NCI-H226 (cell line): Measurements from ENCODE around the gene MYLK3.
A peak's percentile ranks its signal among the peaks of the same experiment; 100 is the strongest.

Source experiments
- DNase-seq: peaks from one replicate; pipeline ENCODE4 v3.0.0-alpha.2; 2015

MYLK3 gene

DNA sequence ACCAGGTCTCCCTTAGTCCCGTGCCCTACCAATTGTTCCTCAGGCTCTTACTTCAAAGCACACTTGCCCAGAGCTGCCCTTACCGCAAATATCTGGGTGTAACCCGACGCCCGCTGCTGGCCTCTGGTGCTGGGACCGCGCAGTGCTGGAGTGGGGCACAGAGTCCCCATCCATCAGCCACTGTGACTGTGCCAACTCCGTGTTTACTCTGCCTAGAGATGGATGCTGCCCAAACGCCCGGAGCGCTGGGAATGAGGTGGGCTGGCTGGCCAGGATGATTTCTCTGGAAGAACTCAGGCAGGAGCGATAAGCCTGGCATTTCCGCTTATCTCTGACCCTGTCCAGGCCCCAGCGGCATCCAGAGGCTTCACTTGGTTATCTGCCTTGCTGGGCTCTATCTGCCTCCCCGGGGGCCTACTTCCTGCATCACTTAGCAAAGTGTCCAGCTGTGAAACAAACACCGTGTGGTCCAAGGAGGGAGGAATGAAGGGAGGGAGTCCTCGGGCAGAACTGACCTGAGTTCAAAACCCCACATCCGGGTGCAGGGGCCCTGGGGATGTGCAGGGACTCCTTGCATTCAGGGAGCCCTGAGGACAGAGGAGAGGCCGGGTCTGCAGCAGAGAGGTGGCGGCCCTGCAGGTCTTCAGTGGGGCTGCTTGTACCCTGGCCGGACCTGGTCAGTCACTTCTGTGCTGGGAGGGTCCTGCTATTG lies 9.4 kb upstream of the MYLK3 start:
- DNase-seq: peak; percentile 97

DNA sequence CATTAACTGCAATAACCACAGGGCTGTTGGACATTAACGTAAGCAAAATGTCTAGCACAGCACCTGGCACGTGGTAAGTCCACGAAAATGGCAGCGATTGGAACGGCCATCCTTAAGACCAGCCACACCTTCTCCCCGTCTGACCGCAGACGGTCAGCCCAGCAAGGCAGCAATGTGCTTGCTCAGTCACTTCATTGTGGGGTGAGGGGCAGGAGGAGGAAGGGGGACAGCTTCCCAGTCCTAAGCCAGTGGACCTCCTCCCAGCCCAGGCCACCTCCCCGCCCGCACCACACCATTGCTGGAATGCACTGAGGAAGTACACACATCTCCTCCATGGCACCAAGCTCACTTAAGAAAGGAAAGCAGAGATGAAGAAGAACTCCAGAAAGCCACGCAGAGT lies 8.6 kb upstream of the MYLK3 start:
- no peak for DNase-seq

DNA sequence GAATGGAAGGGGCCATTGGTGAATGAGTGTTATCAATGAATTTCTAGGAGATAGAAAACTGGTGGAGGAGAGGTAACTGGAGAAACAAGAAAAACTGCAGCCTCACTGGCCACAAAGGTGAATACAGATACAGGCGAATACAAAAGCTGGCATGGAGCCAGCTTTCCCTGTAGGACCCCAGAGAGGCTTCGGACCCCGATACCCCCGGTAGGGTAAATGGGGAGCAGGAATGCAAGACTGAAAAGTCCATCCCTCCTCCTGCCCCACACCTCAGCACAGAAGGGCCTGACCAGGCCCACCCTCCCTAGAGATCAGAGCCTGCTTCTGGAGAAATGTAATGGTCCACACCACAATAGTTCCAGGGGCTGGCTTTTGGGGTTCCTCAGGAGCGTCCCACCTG lies 4.9 kb upstream of the MYLK3 start:
- DNase-seq: no peak

DNA sequence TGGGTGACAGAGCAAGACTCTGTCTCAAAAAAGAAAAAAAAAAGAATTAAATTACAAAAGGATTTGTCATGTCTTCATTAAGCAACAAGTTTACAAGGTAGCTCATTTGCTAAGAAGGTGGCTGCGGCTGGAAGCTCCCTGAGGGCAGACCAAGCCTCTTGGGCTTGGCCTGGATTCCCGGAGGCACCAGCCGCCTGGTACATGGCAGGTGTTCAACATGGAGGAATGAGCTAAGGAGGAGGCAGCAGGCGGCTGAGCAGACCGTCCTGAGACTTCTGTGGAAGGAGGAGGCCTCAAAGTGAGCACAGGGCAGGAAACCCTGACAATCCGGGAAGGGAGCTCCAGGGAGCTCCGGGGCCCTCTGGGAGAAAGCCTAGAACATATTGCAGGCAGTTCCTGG lies 3.2 kb upstream of the MYLK3 start:
- DNase-seq: no peak

DNA sequence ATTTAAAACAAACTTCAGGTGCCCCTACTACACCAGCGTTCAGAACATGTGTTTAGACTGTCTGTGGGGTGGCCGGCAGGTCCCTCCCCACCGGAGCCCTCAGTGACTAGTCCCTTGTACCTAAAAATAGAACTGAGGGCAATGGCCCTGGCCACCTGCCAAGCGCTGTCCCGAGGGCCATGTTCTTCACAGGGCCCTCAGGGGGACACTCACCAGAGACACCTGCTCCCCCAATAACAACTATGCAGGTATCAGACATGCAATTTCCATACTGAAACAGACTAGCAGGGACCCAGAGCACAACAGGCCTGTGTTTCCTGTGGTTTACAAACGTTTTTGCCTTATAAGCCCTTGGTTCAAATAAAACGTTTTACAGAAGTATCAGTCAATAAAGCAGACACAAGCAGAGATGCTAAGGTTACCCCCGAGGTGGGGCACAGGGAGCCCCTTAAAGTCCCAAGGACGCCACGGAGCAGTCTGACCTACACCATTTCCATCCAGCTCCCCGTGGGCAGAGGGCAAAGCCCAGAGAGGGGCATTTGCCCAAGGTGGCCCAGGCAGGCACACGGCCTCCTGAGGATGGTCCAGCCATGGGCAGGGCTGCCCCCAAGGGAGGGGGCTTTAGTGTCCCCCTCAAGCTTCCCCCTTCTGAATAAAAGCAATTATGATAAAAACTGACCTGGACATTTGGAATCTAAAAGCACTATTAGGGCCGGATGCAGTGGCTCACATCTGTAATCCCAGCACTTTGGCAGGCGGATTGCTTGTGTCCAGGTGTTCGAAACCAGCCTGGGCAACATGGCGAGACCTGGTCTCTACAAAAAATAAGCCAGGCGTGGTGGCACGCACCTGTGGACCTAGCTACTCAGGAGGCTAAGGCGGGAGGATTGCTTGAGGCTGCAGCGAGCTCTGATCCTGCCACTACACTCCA lies 896 bp upstream of the MYLK3 start:
- DNase-seq: no peak

DNA sequence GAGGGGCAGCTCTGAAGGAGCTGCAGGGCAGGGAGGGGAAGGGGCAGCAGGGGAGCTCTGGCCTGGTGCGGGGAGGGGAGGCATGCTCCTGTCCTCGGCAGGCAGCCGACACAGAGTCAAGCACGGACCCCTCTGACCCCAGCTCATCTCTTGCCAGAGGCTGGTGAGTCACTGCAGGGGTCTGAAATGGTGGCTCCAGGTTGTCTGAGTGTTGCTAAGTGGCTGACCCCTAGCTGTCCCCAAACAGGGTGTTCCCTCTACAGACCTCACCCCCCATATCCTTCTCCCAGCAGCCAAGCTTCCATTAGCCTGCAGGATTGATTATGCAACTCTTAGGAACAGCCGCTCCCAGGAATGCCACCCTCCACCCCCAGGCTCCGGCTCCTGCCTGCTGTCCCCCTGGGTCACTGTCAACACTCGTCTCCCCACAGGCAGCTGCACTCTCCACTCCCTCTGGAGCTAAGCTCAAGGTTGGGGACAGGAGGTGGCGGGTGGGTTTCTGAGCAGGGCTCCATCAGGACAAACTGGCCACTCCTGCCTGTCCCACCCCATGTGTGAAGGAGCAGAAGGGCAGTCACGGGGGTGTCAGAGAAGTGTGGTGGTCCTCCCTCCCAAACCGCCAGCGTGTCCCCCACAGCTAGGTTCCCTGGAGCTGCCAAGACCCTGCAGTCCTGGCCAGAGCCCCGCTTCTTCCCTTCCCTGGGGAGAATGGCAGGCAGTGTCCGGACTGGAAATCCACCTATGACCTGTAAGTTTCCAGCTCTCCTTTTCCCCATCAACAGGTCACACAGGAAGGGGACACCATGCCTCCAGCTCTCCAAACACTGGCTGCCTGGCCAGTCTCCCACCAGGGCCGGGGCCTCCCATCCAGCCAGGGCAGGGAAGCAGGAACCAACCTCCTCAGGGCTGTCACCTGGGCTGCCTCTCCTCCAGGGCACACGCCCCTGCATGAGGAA lies 1.0 kb downstream of the MYLK3 start:
- DNase-seq: no peak

DNA sequence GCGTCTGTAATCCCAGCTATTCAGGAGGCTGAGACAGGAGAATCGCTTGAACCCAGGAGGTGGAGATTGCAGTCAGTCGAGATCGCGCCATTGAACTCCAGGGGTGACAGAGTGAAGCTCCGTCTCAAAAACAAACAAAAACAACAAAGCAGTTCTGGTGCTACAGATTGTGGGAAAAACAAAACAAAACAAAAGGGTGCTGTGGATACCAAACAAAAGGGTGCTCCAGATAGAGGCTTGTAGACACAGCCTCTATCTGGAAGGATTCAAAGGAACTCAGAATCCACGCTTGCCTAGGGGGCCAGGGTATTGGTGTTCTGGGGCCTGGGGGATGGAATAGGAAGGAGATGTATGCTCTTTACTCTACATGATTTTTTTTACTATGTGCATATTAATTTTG lies 2.5 kb downstream of the MYLK3 start:
- no peak for DNase-seq

DNA sequence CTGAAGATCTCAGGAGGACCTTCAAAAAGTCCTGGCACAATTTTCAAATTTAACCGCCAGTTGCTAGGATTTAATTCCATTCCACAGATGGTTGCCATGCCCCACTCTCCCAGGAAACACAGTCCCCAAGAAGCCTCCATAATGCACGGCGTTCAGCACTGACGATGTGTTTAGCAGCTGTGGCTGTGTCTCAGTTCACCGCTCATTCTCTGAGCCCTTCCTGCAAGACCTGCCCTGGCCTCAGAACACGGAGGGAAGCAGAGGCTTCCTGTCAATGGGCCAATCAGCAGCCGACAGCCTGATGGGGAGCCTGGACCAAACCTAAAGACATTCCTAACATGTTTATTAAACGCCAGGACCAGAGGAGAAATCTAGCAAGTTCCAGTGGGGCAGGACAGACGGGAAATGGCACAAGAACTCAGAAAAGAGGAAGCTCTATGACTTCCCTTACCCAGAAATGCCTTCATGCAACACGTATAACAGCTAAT lies 4.9 kb downstream of the MYLK3 start:
- DNase-seq: peak; percentile 17

DNA sequence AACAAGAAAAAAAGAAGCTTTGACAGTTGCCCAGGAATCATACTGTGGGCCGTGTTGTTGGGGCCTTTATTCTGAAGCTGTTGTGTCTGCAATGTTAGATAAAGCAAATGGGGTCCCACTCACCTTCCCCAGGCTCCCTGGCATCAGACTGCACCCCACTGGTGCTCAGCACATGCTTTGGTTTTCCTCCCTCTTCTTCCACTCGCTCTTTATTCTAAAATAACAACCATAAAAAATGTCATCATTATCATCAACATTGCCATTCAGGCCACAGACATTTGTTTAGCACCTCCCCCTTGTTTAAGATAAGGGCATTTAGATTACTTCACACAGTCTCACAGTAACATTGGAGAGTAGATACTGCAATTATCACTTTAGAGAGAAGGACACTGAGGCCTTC lies 8.2 kb downstream of the MYLK3 start:
- no peak for DNase-seq

DNA sequence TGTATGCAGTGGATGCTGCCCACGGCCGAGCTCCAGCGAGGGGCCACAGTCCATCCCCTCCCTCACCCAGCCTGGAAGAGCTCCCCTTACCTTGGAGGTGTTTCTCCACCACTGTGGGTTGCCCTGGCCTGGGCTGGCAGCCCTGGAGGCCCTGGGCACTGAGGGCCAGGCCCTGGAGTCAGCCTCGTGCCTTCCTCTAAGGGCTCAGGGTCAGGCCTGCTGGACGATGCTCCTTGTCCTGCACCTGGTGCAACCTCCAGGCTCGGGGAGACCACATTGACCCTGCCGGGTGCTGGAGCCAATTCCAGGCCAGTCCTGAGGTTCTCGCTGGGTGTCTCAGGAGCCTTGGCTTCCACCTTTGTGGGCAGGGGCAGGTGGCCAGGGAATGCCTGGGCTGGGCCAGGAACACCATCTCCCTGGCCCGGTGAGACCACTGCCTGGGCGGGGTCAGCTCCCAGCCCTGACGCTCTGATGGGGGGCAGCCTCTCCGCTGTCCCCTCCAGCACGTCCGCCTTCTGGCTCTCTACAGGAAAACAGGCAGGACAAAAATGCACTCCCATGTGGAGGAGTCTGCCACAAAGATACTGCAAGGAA lies 10.4 kb downstream of the MYLK3 start:
- no peak for DNase-seq

DNA sequence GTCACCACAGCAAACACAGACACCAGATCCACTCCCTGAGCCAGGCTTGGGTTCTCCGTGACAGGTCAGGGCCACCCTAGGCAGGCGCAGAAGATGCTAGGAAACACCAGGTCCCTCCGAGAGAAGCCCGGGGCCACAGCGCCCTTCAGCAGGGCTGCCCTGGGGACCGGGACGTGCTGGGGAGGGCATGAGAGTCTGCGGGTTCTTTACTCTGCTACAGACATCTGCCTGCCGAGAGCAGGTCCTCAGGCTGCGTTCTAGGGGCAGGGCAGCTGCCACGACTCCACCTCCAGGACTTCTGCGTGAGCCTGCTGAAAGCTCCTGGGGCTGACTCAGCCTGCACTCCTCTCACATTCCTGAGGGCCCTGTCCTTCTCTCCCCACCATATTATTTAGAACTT lies 11.4 kb downstream of the MYLK3 start:
- DNase-seq: peak; percentile 34

DNA sequence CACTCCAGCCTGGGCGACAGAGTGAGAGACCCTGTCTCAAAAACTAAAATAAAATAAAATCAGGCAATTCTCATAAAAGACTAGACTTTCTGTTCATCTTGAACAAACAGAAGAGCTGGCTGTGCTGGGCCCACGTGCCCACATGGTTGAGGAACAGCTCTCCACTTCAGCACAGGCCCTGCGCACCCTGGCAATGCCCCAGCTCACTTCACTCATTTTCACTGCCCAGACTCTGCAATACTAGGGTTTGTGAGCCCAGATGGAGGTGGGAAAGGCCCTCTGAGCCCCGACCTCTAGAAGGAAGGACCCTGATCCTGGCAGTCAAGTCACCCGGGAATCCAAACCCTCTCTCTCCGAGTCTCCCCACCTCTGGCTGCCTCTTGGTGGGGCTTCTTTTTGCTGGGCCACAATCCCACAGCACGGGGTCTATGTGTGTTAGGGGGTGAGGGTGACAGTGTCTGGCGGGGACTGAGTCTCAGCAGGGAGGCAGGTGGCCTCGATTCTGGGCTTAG lies 14.8 kb downstream of the MYLK3 start:
- DNase-seq: no peak

DNA sequence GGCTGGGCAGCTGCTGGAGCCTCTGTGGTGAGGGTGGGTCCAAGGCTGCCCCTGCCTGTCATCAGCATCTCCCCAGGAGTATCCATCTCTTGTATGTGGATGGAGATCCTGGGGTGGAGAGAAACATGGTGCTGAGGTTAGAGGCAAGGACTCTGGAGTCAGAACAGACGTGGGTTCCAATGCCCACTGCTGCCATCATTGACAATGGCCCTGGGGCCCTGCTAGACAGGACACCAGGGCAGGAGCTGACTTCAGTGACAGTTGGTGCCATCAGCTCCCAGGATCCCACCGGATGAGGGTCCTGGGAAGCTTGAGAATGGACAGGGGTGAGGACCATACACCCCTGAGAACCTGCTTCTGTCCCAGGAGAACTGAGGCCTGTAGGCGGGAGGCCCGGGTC lies 15.6 kb downstream of the MYLK3 start:
- DNase-seq: no peak

DNA sequence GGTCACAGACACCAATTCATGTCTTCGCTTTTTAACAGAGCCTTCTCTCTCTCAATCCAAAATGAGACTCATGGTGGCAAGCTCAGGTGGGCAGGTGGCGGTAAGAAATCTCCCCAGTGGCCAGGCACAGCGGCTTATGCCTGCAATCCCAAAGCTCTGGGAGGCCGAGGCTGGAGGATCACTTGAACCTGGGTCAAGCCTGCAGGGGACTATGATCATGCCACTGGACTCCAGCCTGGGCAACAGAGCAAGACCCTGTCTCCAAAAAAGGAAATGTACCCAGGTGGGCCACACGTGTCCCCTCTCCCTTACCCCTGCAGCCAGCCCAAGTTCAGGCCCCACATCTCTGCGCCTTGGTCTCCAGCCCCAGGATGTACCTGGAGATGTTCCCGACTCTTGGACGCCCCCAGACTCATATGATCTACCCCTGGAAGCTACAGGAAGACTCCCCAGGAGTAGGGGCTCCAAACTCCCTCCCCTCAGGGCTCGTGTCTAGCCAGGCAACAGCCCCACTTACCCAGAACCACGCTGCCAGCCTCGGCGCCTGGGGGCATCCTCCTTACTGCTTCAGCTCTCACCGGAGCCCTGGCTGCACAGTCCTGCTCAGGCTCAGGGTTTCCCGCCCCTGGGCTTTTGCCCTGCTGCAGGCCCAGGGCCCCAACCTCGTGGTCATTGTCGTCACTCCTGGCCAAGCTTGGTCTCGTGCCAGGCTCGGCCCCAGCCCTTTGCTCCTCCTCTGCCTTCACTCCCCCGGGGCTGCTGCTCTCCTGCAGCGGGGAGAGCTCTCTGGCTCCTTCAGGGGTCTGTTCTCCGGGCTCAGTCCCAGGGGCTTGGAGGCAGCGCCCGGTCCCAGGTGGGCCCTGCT lies 16.2 kb downstream of the MYLK3 start:
- no peak for DNase-seq

DNA sequence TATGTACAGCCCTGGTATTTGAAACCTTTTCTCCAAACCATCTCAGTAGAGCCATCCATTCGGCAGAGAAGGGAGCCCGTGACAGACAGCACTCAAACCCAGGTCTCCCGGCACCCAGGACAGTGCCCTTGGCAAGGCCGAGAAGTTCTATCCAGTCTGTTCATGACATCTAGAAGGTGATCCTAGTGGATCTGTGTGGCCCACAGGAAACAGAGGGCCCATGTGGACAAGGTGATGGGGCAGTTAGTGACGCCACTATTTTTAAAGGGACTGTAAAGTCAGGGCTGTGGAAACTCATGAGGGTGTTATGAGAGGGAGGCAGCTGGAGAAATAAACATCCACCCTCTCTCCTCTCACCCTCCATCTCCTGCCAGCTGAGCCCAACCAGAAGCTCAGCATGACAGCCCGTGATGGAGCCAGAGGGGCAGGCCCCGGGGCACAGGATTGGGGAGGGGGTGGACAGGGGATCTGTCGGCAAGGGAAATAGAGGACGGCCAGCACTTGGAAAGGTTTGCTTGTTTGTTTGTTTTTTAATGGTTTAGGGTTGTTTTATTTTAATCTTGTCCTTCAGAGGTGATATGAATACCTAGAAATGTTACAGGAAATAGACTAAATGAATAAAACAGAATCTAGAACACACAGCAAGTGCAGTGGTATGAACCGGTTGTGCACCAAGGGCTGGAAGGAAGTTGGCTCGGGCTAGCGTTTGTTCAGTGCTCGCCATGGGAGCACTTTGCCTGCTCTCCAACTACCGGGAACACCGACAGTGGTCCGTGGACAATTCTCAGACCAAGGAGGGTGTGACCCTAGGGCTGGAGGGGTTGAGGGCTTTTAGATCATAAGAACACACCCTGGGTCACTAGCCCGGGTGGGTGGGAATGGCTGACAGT lies 17.1 kb downstream of the MYLK3 start:
- no peak for DNase-seq

DNA sequence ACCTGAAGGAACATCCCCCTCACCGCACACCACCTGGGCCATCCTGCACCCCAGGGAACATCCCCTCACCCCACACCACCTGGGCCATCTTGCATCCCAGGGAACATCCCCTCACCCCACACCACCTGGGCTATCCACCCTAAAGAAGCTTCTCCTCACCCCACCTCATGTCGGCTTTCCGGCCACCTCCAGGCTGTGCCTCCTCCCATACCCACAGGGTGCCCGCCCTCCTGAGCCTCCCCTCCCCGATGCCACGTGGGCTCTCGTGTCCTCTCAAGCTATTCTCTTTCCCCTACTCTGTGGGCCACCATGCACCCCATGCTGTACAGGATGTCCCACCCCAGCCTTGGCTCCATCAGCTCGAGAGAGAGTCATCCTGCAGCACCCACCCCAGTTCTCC lies 18.0 kb downstream of the MYLK3 start:
- no peak for DNase-seq

DNA sequence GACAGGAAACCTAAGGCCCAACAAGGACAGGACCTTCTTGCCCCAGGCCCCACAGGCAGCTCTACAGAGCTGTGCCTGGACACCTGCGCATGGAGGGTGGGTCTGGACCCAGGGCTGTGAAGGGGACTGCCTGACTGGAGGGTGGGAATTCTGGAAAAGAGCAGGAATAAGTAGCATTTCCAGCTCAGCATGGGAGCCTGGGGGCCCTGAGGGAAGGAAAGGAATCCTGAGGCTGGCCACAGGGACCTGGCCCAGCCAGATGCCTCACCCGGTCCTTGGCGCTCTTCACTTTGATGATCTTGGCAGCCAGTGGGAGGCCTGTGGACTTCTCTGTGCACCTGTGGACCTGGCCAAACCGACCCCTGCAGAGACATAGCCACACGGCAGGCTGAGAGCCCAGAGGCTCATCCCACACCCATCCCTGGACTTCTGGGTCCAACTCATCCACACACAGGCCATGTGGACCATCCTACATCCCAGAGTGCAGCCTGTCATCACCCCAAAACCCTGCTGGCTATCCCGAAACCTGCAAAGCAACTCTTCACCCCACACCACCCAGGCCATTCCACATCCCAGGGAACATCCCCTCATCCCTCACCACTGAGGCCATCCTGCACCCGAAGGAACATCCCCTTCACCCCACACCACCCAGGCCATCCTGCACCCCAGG lies 18.7 kb downstream of the MYLK3 start:
- DNase-seq: no peak

DNA sequence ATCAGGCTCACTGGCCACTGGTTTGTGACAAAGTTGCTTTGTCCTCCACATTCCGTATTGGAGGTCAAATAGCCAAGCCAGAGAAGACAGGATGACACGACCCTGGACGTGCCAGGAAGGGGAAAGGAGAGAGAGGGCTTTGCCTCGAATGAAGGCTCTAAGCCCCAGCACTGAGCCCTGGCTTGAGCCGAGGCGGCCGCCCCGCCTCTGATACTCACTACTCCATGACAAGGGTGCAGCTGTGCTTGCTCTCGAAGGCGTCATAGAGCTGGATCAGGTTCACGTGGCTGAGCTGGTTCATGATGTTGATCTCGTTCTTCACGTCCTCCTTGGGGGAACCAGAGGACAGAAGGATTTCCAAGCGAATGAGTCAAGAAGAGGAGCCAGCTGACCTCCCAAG lies 19.3 kb downstream of the MYLK3 start:
- DNase-seq: no peak

DNA sequence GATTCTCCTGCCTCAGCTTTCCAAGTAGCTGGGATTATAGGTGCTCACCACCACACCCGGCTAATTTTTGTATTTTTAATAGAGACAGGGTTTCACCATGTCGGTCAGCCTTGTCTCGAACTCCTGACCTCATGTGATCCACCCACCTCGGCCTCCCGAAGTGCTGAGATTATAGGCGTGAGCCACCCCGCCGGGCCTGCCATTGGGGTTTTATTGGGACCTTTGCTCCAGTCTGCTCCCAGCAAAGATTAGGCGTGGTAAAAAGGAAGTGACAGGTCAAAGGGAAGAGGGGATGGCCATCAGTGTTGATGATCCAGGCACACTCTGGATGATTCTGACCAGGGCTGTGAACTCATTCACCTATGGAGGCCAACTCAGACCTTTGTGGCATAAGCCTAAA lies 20.5 kb downstream of the MYLK3 start:
- no peak for DNase-seq

DNA sequence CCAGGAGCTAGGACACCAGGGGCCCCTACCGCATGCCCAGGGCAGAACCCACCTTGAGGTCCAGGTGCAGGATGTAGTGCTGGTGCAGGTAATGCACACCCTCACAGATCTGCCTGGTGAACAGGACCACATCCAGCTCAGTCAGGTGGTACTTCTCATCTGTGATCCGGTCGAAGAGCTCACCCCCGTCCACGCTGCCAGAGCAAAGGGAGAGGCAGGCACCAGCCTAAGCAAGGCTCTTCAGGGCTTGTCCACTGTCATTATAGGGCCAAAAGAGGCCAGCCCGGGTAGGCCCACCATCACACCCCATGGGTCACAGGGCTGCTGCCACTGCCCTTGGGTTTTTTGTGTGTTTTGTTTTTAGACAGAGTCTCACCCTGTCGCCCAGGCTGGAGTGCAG lies 21.0 kb downstream of the MYLK3 start:
- no peak for DNase-seq
